ENCODE results near the gene ABHD12B. TPM values are rescaled to one million over a fixed set of nuclear protein-coding genes. Genes with fewer than 3 reads are reported as not detected.

ABHD12B gene
- total and polyA plus RNA-seq, 2 of the 13 experiments (the other 11 are each of a cell fraction or from before 2014, with no cell fraction given), result not detected

DNA sequence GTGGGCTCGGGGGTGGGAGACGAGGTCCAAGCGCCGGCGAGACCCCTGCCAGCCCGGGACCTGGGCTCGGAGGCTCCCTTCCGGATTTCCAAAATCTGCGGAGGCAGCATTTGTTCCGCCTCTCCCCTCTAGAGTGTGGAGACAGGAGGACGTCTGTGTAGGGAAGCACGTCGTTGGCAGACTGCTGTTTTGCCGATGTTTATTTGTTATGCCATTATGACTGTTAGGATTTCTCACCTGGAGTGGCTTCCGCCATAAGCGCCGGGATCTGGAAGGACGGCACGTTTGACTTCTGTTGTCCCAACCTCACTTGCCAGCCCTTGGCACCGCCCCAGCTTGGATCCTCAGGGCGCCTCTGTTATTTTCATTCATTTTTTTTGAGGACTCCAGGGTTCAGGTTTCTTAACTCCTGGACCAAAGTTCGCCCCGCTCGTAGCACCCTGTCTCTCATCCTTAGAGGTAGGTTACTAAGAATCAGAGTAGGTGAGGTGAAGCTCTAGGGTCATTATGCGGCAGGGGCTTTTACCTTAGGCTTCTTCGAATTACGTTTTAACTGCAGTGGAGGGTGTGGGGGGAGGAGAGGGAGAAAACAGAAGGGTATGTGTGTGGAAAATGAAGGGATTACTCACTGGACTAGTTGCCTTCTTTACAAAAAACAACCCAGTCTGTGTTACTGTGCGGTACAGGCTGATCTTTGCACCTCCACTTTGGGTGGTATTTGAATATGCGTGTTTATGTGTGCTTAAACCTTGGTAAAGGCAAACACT lies 73.0 kb downstream of the ABHD12B start:
- 0 out of 2 replicates have a peak, but pooled peaks cover 8% of the 10 kb centered on the region for H4K20me1 ChIP-seq (ENCODE audit: insufficient read depth, low read length)
- H3K27me3 ChIP-seq (ENCODE audit: control insufficient read depth in 1 of 2, insufficient read depth in 2 of 2, low read length in 2 of 2), result no peaks in the 10 kb centered on the region
- H3K27ac ChIP-seq (ENCODE audit: extremely low read length, insufficient read depth, low read length), result peak overlapping the region; percentile 99
- intact Hi-C loops (cut with micrococcal nuclease; ENCODE audit: unreplicated experiment) (loop anchor here (10.0 kb wide), 1 partner anchor 330 kb away; no protein-coding TSS in a partner anchor), in situ Hi-C loops (cut with HindIII; ENCODE audit: extremely low pct_ligation_motif_present, low pct_unique_long_range_greater_than_20kb) (no loop called here)
- ChIA-PET POLR2A (interaction anchor here (0.8 to 3.8 kb wide), 13 partner anchors 9 to 171 kb away, joined by 3 to 44 read pairs (median 6); partner anchors contain the start of genes NIN and TRIM9), CTCF (ENCODE audit: low intra/inter-chr PET ratio, low total read pairs) (no interaction called here)
- BruUV-seq (replicated peaks), result TSS peak; percentile 90
- FAIRE-seq (peak; percentile 75), ATAC-seq (peak; percentile 74), DNase-seq (ENCODE audit: low spot score) (peak; percentile 94)
- H3K4me3 ChIP-seq (replicated peaks in 1 of 3; ENCODE audit: insufficient read depth in 1 of 3, low read depth in 2 of 3, low read length in 3 of 3), result peak overlapping the region; percentile 84 to 92 (median 91)
- WGBS (ENCODE audit: low lambda C conversion rate), result under 1% methylated on average over 15 of the region's 29 CpGs
- H3K4me1 ChIP-seq (ENCODE audit: insufficient read depth, low read length), result peaks cover 40% of the 10 kb centered on the region
- peak overlapping the region; percentile 92 for H3K9ac ChIP-seq (ENCODE audit: insufficient read depth, low read depth, low read length)
- H3K79me2 ChIP-seq (ENCODE audit: insufficient read depth, low read length), result peaks cover 31% of the 10 kb centered on the region
- no peaks in the 10 kb centered on the region for H3K9me3 ChIP-seq (ENCODE audit: low read length)
- H3K36me3 ChIP-seq (replicated peaks in 1 of 2; ENCODE audit: control insufficient read depth in 1 of 2, insufficient read depth in 2 of 2, low read length in 2 of 2), result peaks cover 3 to 9% of the 10 kb centered on the region in 2 experiments; a peak in 2 of 5 replicates
- peak overlapping the region; percentile 85 for H3K4me2 ChIP-seq (ENCODE audit: low read depth, low read length)
- H2AFZ ChIP-seq (ENCODE audit: low read length), result no peak overlapping the region
- TF ChIP-seq ZNF614 (CRISPR knock-in tag; IDR thresholded peaks at IDR 0.05; ENCODE audit: borderline replicate concordance) (peak; percentile 9; the same call in 1 of the 2 replicates), FOXP1 (IDR thresholded peaks at IDR 0.05) (0 out of 2 replicates have a peak, but pooled peaks have one; percentile 9), FOXP1 (CRISPR knock-in tag; IDR thresholded peaks at IDR 0.05) (peak; percentile 53; the same call in 1 of the 2 replicates), ZNF709 (CRISPR knock-in tag; IDR thresholded peaks at IDR 0.05) (0 out of 2 replicates have a peak, but pooled peaks have one; percentile 8), CHD4 (IDR thresholded peaks at IDR 0.05; ENCODE audit: borderline replicate concordance, low read length) (peak; percentile 37; the same call in 1 of the 2 replicates), REPIN1 (CRISPR knock-in tag; IDR thresholded peaks at IDR 0.05; ENCODE audit: borderline replicate concordance, low read depth) (0 out of 2 replicates have a peak, but pooled peaks have one; percentile 58), TEAD3 (CRISPR knock-in tag; optimal IDR thresholded peaks at IDR 0.05; ENCODE audit: borderline replicate concordance) (peak; percentile 80), ZNF501 (CRISPR knock-in tag; IDR thresholded peaks at IDR 0.05) (0 out of 2 replicates have a peak, but pooled peaks have one; percentile 47), SOX6 (IDR thresholded peaks at IDR 0.05) (no peak), SOX6 (CRISPR knock-in tag; IDR thresholded peaks at IDR 0.05) (peak; percentile 28; the same call in 1 of the 2 replicates), ZNF543 (CRISPR knock-in tag; IDR thresholded peaks at IDR 0.05) (0 out of 2 replicates have a peak, but pooled peaks have one; percentile 14), YY1 (IDR thresholded peaks at IDR 0.05; ENCODE audit: insufficient read depth, insufficient replicate concordance, low read depth, low read length) (peak; percentile 39), ZC3H13 (CRISPR knock-in tag; IDR thresholded peaks at IDR 0.05) (peak; percentile 29; the same call in 1 of the 2 replicates)
- TF ChIP-seq, protein P1, sequence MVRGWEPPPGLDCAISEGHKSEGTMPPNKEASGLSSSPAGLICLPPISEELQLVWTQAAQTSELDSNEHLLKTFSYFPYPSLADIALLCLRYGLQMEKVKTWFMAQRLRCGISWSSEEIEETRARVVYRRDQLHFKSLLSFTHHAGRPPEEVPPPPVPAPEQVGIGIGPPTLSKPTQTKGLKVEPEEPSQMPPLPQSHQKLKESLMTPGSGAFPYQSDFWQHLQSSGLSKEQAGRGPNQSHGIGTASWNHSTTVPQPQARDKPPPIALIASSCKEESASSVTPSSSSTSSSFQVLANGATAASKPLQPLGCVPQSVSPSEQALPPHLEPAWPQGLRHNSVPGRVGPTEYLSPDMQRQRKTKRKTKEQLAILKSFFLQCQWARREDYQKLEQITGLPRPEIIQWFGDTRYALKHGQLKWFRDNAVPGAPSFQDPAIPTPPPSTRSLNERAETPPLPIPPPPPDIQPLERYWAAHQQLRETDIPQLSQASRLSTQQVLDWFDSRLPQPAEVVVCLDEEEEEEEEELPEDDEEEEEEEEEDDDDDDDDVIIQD (CRISPR knock-in tag; IDR thresholded peaks at IDR 0.05; ENCODE audit: low read depth), result 0 out of 2 replicates have a peak, but pooled peaks have one; percentile 9
- TF ChIP-seq, protein P2, sequence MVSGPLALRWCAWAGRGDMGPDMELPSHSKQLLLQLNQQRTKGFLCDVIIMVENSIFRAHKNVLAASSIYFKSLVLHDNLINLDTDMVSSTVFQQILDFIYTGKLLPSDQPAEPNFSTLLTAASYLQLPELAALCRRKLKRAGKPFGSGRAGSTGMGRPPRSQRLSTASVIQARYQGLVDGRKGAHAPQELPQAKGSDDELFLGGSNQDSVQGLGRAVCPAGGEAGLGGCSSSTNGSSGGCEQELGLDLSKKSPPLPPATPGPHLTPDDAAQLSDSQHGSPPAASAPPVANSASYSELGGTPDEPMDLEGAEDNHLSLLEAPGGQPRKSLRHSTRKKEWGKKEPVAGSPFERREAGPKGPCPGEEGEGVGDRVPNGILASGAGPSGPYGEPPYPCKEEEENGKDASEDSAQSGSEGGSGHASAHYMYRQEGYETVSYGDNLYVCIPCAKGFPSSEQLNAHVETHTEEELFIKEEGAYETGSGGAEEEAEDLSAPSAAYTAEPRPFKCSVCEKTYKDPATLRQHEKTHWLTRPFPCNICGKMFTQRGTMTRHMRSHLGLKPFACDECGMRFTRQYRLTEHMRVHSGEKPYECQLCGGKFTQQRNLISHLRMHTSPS (CRISPR knock-in tag; IDR thresholded peaks at IDR 0.05; ENCODE audit: low read depth), result peak; percentile 10; the same call in 1 of the 2 replicates
- TF ChIP-seq, protein P3, sequence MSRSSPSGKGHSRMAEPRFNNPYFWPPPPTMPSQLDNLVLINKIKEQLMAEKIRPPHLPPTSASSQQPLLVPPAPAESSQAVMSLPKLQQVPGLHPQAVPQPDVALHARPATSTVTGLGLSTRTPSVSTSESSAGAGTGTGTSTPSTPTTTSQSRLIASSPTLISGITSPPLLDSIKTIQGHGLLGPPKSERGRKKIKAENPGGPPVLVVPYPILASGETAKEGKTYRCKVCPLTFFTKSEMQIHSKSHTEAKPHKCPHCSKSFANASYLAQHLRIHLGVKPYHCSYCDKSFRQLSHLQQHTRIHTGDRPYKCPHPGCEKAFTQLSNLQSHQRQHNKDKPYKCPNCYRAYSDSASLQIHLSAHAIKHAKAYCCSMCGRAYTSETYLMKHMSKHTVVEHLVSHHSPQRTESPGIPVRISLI (CRISPR knock-in tag; IDR thresholded peaks at IDR 0.05; ENCODE audit: borderline replicate concordance), result peak; percentile 76; the same call in 1 of the 2 replicates
- TF ChIP-seq, protein P4, sequence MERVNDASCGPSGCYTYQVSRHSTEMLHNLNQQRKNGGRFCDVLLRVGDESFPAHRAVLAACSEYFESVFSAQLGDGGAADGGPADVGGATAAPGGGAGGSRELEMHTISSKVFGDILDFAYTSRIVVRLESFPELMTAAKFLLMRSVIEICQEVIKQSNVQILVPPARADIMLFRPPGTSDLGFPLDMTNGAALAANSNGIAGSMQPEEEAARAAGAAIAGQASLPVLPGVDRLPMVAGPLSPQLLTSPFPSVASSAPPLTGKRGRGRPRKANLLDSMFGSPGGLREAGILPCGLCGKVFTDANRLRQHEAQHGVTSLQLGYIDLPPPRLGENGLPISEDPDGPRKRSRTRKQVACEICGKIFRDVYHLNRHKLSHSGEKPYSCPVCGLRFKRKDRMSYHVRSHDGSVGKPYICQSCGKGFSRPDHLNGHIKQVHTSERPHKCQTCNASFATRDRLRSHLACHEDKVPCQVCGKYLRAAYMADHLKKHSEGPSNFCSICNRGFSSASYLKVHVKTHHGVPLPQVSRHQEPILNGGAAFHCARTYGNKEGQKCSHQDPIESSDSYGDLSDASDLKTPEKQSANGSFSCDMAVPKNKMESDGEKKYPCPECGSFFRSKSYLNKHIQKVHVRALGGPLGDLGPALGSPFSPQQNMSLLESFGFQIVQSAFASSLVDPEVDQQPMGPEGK (CRISPR knock-in tag; IDR thresholded peaks at IDR 0.05), result peak; percentile 65
